ENCODE data around the gene MYLIP. TPM values are rescaled to one million over a fixed set of nuclear protein-coding genes. Genes with fewer than 3 reads are reported as not detected.

The MYLIP gene
- total and polyA plus RNA-seq, 2 donors (not counting 1 experiment from before 2014, with no cell fraction given): 2.5 to 7.6 TPM

- no peak for DNase-seq (ENCODE audit: low read depth in 2 of 2)
These were observed 31.9 kb downstream of the MYLIP start for GRCh38 chr6:16160794-16161193.

DNA sequence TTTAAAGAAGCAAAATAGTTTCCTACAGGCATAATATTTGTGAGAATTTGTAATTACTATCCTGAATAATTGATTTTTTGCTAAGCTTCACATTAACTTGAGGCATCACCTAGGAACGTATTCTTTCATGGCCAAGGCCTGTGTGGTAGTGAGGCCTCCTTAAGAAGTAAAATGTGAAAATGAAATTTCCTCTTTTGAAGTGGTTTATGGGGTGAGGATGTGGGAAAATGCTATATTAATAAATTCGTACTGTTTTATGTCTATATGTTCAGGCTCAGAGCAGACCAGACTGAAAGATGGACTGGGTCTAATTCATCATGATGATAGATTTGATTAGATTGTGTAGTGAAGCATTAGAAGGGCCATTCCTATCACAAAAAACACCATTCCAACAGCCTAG is 33.1 kb downstream of the MYLIP start:
- Histone ChIP-seq H3K27me3 (ENCODE audit: control insufficient read depth, insufficient read depth, low read length) (no peaks in the 10 kb centered on the region), H3K36me3 (ENCODE audit: control insufficient read depth, insufficient read depth, low read length) (no peaks in the 10 kb centered on the region), H4K20me1 (ENCODE audit: control insufficient read depth, extremely low read depth, insufficient read depth, low read length) (no peaks in the 10 kb centered on the region), H3K4me1 (ENCODE audit: control insufficient read depth, extremely low read depth, insufficient read depth, low read length) (no peaks in the 10 kb centered on the region), H3K79me2 (ENCODE audit: control insufficient read depth, insufficient read depth, low read length) (no peaks in the 10 kb centered on the region), H3K4me3 (replicated peaks in 1 of 4; ENCODE audit: control extremely low read depth in 1 of 4, insufficient read depth in 1 of 4, low read depth in 3 of 4, low read length in 4 of 4) (no peak overlapping the region), H3K9ac (ENCODE audit: insufficient read depth, low read length) (no peak overlapping the region), H3K4me2 (ENCODE audit: extremely low read depth, insufficient read depth, low read length) (no peak overlapping the region), H3K9me3 (ENCODE audit: control insufficient read depth, insufficient read depth, low read depth, low read length) (no peaks in the 10 kb centered on the region), H3K27ac (ENCODE audit: insufficient read depth, low read length) (no peak overlapping the region), H2AFZ (ENCODE audit: low read length) (no peak overlapping the region)
- TF ChIP-seq, protein P1, sequence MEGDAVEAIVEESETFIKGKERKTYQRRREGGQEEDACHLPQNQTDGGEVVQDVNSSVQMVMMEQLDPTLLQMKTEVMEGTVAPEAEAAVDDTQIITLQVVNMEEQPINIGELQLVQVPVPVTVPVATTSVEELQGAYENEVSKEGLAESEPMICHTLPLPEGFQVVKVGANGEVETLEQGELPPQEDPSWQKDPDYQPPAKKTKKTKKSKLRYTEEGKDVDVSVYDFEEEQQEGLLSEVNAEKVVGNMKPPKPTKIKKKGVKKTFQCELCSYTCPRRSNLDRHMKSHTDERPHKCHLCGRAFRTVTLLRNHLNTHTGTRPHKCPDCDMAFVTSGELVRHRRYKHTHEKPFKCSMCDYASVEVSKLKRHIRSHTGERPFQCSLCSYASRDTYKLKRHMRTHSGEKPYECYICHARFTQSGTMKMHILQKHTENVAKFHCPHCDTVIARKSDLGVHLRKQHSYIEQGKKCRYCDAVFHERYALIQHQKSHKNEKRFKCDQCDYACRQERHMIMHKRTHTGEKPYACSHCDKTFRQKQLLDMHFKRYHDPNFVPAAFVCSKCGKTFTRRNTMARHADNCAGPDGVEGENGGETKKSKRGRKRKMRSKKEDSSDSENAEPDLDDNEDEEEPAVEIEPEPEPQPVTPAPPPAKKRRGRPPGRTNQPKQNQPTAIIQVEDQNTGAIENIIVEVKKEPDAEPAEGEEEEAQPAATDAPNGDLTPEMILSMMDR (conservative IDR thresholded peaks at IDR 0.05 in 1 of 2, IDR thresholded peaks at IDR 0.05 in 1 of 2; ENCODE audit: low read depth in 1 of 2, low read length in 2 of 2): no peak
- no peak for TF ChIP-seq EZH2 (IDR thresholded peaks at IDR 0.05; ENCODE audit: low read length, missing control alignments)
- no peak for DNase-seq (ENCODE audit: low read depth in 2 of 2)

More at GRCh38 chr6:16160794-16161193, 31.9 kb downstream of the MYLIP start:
- H3K27me3 ChIP-seq (ENCODE audit: control insufficient read depth, insufficient read depth, low read length): no peaks in the 10 kb centered on the region
- no peaks in the 10 kb centered on the region for H3K4me1 ChIP-seq (ENCODE audit: control insufficient read depth, extremely low read depth, insufficient read depth, low read length)
- H3K9ac ChIP-seq (ENCODE audit: insufficient read depth, low read length): no peak overlapping the region
- H3K27ac ChIP-seq (ENCODE audit: insufficient read depth, low read length): no peak overlapping the region
- no peak overlapping the region for H3K4me2 ChIP-seq (ENCODE audit: extremely low read depth, insufficient read depth, low read length)
- TF ChIP-seq, protein P1 (conservative IDR thresholded peaks at IDR 0.05 in 1 of 2, IDR thresholded peaks at IDR 0.05 in 1 of 2; ENCODE audit: low read depth in 1 of 2, low read length in 2 of 2): no peak
- no peak for TF ChIP-seq EZH2 (IDR thresholded peaks at IDR 0.05; ENCODE audit: low read length, missing control alignments)
- H3K36me3 ChIP-seq (ENCODE audit: control insufficient read depth, insufficient read depth, low read length): no peaks in the 10 kb centered on the region
- no peaks in the 10 kb centered on the region for H3K79me2 ChIP-seq (ENCODE audit: control insufficient read depth, insufficient read depth, low read length)
- no peak overlapping the region for H3K4me3 ChIP-seq (replicated peaks in 1 of 4; ENCODE audit: control extremely low read depth in 1 of 4, insufficient read depth in 1 of 4, low read depth in 3 of 4, low read length in 4 of 4)
- no peak overlapping the region for H2AFZ ChIP-seq (ENCODE audit: low read length)
- no peaks in the 10 kb centered on the region for H3K9me3 ChIP-seq (ENCODE audit: control insufficient read depth, insufficient read depth, low read depth, low read length)
- no peaks in the 10 kb centered on the region for H4K20me1 ChIP-seq (ENCODE audit: control insufficient read depth, extremely low read depth, insufficient read depth, low read length)

DNA sequence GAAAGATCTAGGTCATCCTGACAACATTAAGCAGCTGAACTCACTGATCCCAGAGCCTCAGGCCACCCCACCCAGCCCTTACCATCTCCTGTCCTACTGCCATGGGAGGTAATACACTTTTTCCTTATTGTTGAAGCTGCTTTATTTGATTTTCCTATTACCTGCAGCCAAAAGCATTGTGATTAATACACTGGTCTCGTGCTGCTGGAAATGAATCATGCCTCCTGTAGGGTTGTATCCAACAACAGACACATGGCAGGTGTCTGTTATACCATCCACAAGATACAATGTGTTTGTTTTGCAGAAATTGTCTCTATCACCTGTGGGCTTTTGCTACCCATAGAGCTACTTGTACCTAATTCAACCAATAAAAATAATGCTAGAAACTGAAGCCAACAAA is 34.2 kb downstream of the MYLIP start:
- H2AFZ ChIP-seq (ENCODE audit: low read length): no peak overlapping the region

More for the DNA sequence above, 34.2 kb downstream of the MYLIP start:
- H3K79me2 ChIP-seq (ENCODE audit: control insufficient read depth, insufficient read depth, low read length): no peaks in the 10 kb centered on the region
- no peaks in the 10 kb centered on the region for H4K20me1 ChIP-seq (ENCODE audit: control insufficient read depth, extremely low read depth, insufficient read depth, low read length)
- no peak overlapping the region for H3K9ac ChIP-seq (ENCODE audit: insufficient read depth, low read length)
- H3K4me2 ChIP-seq (ENCODE audit: extremely low read depth, insufficient read depth, low read length): no peak overlapping the region
- TF ChIP-seq, protein P1 (conservative IDR thresholded peaks at IDR 0.05 in 1 of 2, IDR thresholded peaks at IDR 0.05 in 1 of 2; ENCODE audit: low read depth in 1 of 2, low read length in 2 of 2): no peak
- no peak for TF ChIP-seq EZH2 (IDR thresholded peaks at IDR 0.05; ENCODE audit: low read length, missing control alignments)
- H3K4me3 ChIP-seq (replicated peaks in 1 of 4; ENCODE audit: control extremely low read depth in 1 of 4, insufficient read depth in 1 of 4, low read depth in 3 of 4, low read length in 4 of 4): no peak overlapping the region
- H3K27ac ChIP-seq (ENCODE audit: insufficient read depth, low read length): no peak overlapping the region
- H3K4me1 ChIP-seq (ENCODE audit: control insufficient read depth, extremely low read depth, insufficient read depth, low read length): no peaks in the 10 kb centered on the region
- no peaks in the 10 kb centered on the region for H3K36me3 ChIP-seq (ENCODE audit: control insufficient read depth, insufficient read depth, low read length)
- H3K27me3 ChIP-seq (ENCODE audit: control insufficient read depth, insufficient read depth, low read length): no peaks in the 10 kb centered on the region
- no peak for DNase-seq (ENCODE audit: low read depth in 2 of 2)
- no peaks in the 10 kb centered on the region for H3K9me3 ChIP-seq (ENCODE audit: control insufficient read depth, insufficient read depth, low read depth, low read length)

All from fibroblast of lung (primary cell).